ENCODE results near the gene GALNT12. TPM values are rescaled to one million over a fixed set of nuclear protein-coding genes. Genes with fewer than 3 reads are reported as not detected.

The GALNT12 gene
- total RNA-seq, 1 experiment from 2014 or later = 3.3 TPM

GRCh38 chr9:98892288-98892687 is 84.8 kb downstream of the GALNT12 start:
- no TSS peak for BruUV-seq (replicated peaks)
- intact Hi-C loops (cut with micrococcal nuclease; ENCODE audit: unreplicated experiment) = no loop called here
- ChIA-PET CTCF (no interaction called here), POLR2A (no interaction called here)
- no peaks in the 10 kb centered on the region for H3K36me3 ChIP-seq (ENCODE audit: control insufficient read depth, insufficient read depth, low read length)
- H3K4me3 ChIP-seq (ENCODE audit: low read depth in 2 of 2, low read length in 2 of 2) = no peak overlapping the region
- no peaks in the 10 kb centered on the region; the same call in 1 of the 2 replicates for H3K27me3 ChIP-seq (ENCODE audit: control insufficient read depth, insufficient read depth, low read length)
- ATAC-seq = no peak
- no peaks in the 10 kb centered on the region for H3K9me3 ChIP-seq (ENCODE audit: control insufficient read depth, insufficient read depth, low read depth, low read length)
- no peak for DNase-seq (ENCODE audit: low read depth, low spot score)
- in situ Hi-C loops (cut with HindIII; ENCODE audit: low pct_unique_long_range_greater_than_20kb, low sequenced_read_pairs) = no loop called here
- TF ChIP-seq SIN3A (IDR thresholded peaks at IDR 0.05; ENCODE audit: borderline replicate concordance, insufficient read depth, low read depth, low read length) (no peak), POLR2AphosphoS5 (IDR thresholded peaks at IDR 0.05; ENCODE audit: low read depth, low read length) (no peak), TCF7L2 (IDR thresholded peaks at IDR 0.05; ENCODE audit: low read depth, low read length) (no peak)
- TF ChIP-seq, protein P1, sequence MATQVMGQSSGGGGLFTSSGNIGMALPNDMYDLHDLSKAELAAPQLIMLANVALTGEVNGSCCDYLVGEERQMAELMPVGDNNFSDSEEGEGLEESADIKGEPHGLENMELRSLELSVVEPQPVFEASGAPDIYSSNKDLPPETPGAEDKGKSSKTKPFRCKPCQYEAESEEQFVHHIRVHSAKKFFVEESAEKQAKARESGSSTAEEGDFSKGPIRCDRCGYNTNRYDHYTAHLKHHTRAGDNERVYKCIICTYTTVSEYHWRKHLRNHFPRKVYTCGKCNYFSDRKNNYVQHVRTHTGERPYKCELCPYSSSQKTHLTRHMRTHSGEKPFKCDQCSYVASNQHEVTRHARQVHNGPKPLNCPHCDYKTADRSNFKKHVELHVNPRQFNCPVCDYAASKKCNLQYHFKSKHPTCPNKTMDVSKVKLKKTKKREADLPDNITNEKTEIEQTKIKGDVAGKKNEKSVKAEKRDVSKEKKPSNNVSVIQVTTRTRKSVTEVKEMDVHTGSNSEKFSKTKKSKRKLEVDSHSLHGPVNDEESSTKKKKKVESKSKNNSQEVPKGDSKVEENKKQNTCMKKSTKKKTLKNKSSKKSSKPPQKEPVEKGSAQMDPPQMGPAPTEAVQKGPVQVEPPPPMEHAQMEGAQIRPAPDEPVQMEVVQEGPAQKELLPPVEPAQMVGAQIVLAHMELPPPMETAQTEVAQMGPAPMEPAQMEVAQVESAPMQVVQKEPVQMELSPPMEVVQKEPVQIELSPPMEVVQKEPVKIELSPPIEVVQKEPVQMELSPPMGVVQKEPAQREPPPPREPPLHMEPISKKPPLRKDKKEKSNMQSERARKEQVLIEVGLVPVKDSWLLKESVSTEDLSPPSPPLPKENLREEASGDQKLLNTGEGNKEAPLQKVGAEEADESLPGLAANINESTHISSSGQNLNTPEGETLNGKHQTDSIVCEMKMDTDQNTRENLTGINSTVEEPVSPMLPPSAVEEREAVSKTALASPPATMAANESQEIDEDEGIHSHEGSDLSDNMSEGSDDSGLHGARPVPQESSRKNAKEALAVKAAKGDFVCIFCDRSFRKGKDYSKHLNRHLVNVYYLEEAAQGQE (IDR thresholded peaks at IDR 0.05; ENCODE audit: insufficient read depth in 1 of 2, low read depth in 2 of 2, low read length in 1 of 2) = no peak
- TF ChIP-seq, protein P2, sequence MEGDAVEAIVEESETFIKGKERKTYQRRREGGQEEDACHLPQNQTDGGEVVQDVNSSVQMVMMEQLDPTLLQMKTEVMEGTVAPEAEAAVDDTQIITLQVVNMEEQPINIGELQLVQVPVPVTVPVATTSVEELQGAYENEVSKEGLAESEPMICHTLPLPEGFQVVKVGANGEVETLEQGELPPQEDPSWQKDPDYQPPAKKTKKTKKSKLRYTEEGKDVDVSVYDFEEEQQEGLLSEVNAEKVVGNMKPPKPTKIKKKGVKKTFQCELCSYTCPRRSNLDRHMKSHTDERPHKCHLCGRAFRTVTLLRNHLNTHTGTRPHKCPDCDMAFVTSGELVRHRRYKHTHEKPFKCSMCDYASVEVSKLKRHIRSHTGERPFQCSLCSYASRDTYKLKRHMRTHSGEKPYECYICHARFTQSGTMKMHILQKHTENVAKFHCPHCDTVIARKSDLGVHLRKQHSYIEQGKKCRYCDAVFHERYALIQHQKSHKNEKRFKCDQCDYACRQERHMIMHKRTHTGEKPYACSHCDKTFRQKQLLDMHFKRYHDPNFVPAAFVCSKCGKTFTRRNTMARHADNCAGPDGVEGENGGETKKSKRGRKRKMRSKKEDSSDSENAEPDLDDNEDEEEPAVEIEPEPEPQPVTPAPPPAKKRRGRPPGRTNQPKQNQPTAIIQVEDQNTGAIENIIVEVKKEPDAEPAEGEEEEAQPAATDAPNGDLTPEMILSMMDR (IDR thresholded peaks at IDR 0.05) = no peak
- no peak overlapping the region for H3K27ac ChIP-seq (ENCODE audit: low read length)
- no peaks in the 10 kb centered on the region for H3K4me1 ChIP-seq (ENCODE audit: control insufficient read depth, insufficient read depth, low read length)

DNA sequence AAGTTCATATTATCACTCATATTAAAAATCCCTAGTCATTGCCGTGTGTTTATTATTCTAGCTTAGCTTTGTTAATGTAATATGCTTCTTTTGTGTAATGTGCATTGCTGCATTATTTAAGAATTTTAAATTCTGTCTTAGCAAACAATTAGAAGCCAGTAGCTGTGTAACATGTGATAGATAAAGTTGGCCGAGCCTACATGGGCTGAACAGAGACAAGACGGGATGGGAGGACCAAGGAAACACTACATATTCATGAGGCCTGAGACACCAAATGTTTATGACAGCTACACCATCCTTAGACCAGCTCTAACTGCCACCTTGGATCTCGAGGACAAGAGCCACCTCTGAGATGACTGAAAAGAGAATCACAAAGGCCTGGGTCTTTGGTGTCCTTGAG is 85.2 kb downstream of the GALNT12 start:
- TF ChIP-seq SIN3A (IDR thresholded peaks at IDR 0.05; ENCODE audit: borderline replicate concordance, insufficient read depth, low read depth, low read length) (no peak), TCF7L2 (IDR thresholded peaks at IDR 0.05; ENCODE audit: low read depth, low read length) (no peak)
- TF ChIP-seq, protein P1 (IDR thresholded peaks at IDR 0.05; ENCODE audit: insufficient read depth in 1 of 2, low read depth in 2 of 2, low read length in 1 of 2) = no peak
- Histone ChIP-seq H3K4me3 (ENCODE audit: low read depth in 2 of 2, low read length in 2 of 2) (no peak overlapping the region), H3K27ac (ENCODE audit: low read length) (no peak overlapping the region), H3K9me3 (ENCODE audit: control insufficient read depth, insufficient read depth, low read depth, low read length) (no peaks in the 10 kb centered on the region), H3K36me3 (ENCODE audit: control insufficient read depth, insufficient read depth, low read length) (no peaks in the 10 kb centered on the region), H3K27me3 (ENCODE audit: control insufficient read depth, insufficient read depth, low read length) (no peaks in the 10 kb centered on the region; the same call in 1 of the 2 replicates), H3K4me1 (ENCODE audit: control insufficient read depth, insufficient read depth, low read length) (no peaks in the 10 kb centered on the region)
- no peak for DNase-seq (ENCODE audit: low read depth, low spot score)
- no peak for ATAC-seq
- ChIA-PET CTCF (no interaction called here), POLR2A (no interaction called here)
- in situ Hi-C loops (cut with HindIII; ENCODE audit: low pct_unique_long_range_greater_than_20kb, low sequenced_read_pairs) = no loop called here
- no TSS peak for BruUV-seq (replicated peaks)
- intact Hi-C loops (cut with micrococcal nuclease; ENCODE audit: unreplicated experiment) = no loop called here
